Suprapubic skin (tissue), 4 donors: ENCODE results near the gene CRTC3. TPM values are rescaled to one million over a fixed set of nuclear protein-coding genes. Genes with fewer than 3 reads are reported as not detected.

Experiments used
- DNase-seq, 2 donors: peaks; one replicate each; pipeline ENCODE4 v3.0.0-alpha.2; 2019; ENCODE audit warnings: low spot score in 2 of 2
- H3K27ac ChIP-seq: fragments of 200-600 bp; sonication (generic); one replicate; pipeline ENCODE4 v1.5.1; 2019
- H3K27me3 ChIP-seq: fragments of 200-600 bp; sonication (generic); one replicate; pipeline ENCODE4 v1.5.1; 2019
- H3K36me3 ChIP-seq: fragments of 200-600 bp; sonication (generic); one replicate; pipeline ENCODE4 v1.5.1; 2019
- H3K4me1 ChIP-seq: fragments of 200-600 bp; sonication (generic); one replicate; pipeline ENCODE4 v1.5.1; 2019
- H3K4me3 ChIP-seq: fragments of 200-600 bp; sonication (generic); one replicate; pipeline ENCODE4 v1.5.1; 2019; ENCODE audit warnings: mild to moderate bottlenecking
- H3K9me3 ChIP-seq: fragments of 200-600 bp; sonication (generic); one replicate; pipeline ENCODE4 v1.5.1; 2019
- EP300 ChIP-seq: sonication (generic); formaldehyde crosslinking; IDR thresholded peaks from one replicate; pipeline ENCODE4 v1.6.1; 2017; ENCODE audit warnings: antibody characterized with exemption
- POLR2A ChIP-seq, 2 donors: fragments of 450-650 bp; IDR thresholded peaks; one replicate each; pipeline ENCODE4 v1.6.1; 2017; ENCODE audit warnings: antibody characterized with exemption in 2 of 2, mild to moderate bottlenecking in 2 of 2, moderate library complexity in 2 of 2
- POLR2AphosphoS5 ChIP-seq, 3 donors: sonication (generic); formaldehyde crosslinking; IDR thresholded peaks; one replicate each; pipeline ENCODE4 v1.6.1; 2017; ENCODE audit warnings: antibody characterized with exemption in 3 of 3
- WGBS: methylation state at CpG from one replicate; pipeline ENCODE4 v1.1.5; 2018; 5-methylcytosine and 5-hydroxymethylcytosine counted together
- total RNA-seq, 4 donors: library from RNA; depleted of rRNA; stranded (reverse); fragments of >200 nt; gene quantifications; one replicate each; pipeline ENCODE4 v1.1.0, GENCODE V29; 2016
- TF ChIP-seq, protein P1 (sequence below), 2 donors: fragments of 200-600 bp in 1 of 2; fragments of 450-650 bp in 1 of 2; sonication (generic) in 1 of 2; IDR thresholded peaks; one replicate each; pipeline ENCODE4 v1.5.1; 2016 to 2019; ENCODE audit warnings: antibody characterized with exemption in 2 of 2, mild to moderate bottlenecking in 1 of 2, moderate library complexity in 1 of 2

Gene CRTC3
- total RNA-seq, 4 donors from 2014 or later: 23.6 to 50.4 (median 33.4) TPM

DNA sequence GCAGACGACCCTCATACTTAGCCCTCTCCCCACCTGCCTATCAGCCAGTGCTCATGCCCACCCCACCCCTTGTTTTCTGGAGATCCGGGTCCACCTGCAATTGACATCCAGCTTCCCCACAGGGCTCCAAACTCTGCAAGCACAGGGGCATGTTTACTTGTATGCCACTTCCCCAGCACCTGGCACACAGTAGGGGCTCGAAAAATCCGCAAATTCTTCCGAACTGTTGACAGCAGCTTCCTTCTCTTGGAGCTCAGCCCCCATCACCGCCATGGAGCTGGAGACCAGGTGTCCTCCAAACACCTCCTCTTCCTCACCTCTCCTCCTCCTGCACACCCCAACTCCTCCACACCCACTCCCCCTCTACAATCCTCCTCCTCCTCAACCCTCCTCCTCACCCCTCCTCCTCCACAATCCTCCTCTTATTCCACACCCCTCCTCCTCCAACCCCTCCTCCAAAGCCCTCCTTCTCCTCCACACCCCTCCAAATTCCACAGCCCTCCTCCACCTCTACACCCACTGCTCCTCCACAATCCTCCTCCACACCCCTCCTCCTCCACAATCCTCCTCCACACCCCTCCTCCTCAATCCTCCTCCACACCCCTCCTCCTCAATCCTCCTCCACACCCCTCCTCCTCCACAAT, 117.1 kb downstream of the CRTC3 start:
- Histone ChIP-seq H3K27ac (no peak overlapping the region), H3K9me3 (no peaks in the 10 kb centered on the region), H3K27me3 (no peaks in the 10 kb centered on the region), H3K4me3 (no peak overlapping the region), H3K4me1 (peaks cover 10% of the 10 kb centered on the region), H3K36me3 (peaks cover 21% of the 10 kb centered on the region)
- TF ChIP-seq, protein P1, sequence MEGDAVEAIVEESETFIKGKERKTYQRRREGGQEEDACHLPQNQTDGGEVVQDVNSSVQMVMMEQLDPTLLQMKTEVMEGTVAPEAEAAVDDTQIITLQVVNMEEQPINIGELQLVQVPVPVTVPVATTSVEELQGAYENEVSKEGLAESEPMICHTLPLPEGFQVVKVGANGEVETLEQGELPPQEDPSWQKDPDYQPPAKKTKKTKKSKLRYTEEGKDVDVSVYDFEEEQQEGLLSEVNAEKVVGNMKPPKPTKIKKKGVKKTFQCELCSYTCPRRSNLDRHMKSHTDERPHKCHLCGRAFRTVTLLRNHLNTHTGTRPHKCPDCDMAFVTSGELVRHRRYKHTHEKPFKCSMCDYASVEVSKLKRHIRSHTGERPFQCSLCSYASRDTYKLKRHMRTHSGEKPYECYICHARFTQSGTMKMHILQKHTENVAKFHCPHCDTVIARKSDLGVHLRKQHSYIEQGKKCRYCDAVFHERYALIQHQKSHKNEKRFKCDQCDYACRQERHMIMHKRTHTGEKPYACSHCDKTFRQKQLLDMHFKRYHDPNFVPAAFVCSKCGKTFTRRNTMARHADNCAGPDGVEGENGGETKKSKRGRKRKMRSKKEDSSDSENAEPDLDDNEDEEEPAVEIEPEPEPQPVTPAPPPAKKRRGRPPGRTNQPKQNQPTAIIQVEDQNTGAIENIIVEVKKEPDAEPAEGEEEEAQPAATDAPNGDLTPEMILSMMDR (IDR thresholded peaks at IDR 0.05): no peak
- TF ChIP-seq POLR2AphosphoS5 (IDR thresholded peaks at IDR 0.05) (no peak), POLR2A (IDR thresholded peaks at IDR 0.05) (no peak)
- WGBS: 64% methylated on average over 6 of the region's 6 CpGs
- no peak for DNase-seq

DNA sequence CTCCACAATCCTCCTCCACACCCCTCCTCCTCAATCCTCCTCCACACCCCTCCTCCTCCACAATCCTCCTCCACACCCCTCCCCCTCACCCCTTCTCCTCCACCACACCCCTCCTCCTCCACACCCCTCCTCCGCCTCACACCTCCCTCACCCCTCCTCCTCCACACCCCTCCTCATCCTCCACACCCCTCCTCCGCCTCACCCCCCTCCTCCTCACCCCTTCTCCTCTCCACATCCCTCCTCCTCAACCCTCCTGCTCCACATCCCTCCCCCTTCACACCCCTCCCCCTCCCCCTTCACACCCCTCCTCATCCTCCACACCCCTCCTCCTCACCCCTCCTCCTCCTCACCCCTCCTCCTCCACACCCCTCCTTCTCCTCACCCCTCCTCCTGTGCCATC, 117.6 kb downstream of the CRTC3 start:
- Histone ChIP-seq H3K27ac (no peak overlapping the region), H3K9me3 (no peaks in the 10 kb centered on the region), H3K4me1 (peaks cover 10% of the 10 kb centered on the region), H3K4me3 (no peak overlapping the region), H3K27me3 (no peaks in the 10 kb centered on the region), H3K36me3 (peaks cover 15% of the 10 kb centered on the region)
- no CpG with 5 or more reads among the region's 2 CpGs for WGBS
- TF ChIP-seq POLR2AphosphoS5 (IDR thresholded peaks at IDR 0.05) (no peak), EP300 (no peak), POLR2A (IDR thresholded peaks at IDR 0.05) (no peak)
- TF ChIP-seq, protein P1 (IDR thresholded peaks at IDR 0.05): no peak
- no peak for DNase-seq

DNA sequence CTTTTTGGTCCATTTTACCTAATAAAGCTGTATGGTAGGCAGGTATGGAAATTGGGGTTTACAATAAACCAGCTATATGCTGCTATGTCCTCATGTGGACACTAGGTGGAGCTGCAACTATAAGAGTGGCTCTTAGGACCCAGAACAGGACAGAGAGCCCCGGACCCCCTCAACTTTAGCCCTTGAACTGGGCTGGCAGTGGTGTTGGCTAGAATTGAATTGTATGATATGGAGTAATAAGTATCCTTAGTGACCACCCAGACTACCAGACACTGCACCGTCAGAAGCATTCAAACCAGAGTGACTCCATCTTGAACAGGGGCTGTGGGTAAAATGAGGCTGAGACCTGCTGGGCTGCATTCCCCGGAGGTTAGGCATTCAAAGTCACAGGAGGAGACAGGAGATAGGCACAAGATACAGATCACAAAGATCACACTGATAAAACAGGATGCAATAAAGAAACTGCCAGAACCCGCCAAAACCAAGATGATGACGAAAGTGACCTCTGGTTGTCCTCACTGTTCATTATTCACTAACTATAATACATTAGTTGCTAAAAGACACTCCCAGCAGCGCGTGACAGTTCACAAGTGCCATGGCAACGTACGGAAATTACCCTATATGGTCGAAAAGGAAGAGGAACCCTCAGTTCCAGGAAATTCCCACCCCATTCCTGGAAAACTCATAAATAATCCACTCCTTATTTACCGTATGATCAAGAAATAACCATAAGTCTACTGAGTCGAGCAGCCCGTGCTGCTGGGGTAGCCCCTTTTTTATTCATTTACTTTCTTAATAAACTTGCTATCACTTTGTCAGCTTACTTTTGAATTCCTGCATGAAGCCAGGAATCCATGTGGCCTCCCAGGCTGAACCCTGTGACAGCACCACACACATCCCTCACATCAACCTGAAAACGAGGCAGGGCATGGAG, 118.7 kb downstream of the CRTC3 start:
- Histone ChIP-seq H3K27ac (peak overlapping the region; percentile 62), H3K4me3 (no peak overlapping the region)

DNA sequence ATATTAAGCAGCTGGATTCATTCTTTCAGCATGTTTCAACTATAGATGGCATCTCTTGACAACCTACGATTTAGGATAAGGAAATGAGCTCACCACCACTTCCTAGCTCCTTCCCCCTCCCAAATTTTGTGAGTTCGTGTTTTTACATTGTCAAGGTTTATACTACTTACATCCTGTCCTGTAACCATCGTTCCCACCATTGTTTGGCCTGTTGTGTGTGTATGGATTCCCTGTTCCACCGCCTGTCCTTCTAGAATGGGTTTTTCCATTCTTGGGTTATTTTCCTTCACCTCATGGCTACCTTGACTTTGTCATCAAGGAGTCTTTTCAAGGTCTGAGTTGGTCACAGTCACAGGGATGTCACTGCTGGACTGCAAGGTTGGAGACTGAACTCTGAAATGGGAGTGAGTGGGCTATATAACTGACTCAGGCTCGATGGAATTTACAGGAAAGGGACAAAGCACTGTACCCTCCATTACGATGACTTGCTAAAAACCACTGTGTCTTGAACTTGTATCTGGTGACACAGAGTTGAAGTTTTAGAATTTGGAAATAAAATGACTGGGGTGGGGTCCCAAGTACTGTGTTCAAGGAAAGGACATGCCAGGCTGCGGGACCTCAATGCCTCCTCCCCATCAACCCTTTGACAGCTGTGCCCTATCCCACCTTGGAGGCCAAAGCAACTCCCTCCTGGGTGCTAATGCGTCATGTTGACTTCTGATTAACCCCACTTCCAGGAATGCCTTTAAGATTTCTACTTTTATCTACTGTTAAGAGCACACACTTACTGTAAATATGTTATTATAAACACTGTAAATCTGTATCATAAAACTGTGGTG, 120.6 kb downstream of the CRTC3 start:
- Histone ChIP-seq H3K9me3 (no peaks in the 10 kb centered on the region), H3K4me3 (no peak overlapping the region), H3K36me3 (no peaks in the 10 kb centered on the region), H3K27ac (no peak overlapping the region), H3K27me3 (no peaks in the 10 kb centered on the region), H3K4me1 (peaks cover 17% of the 10 kb centered on the region)
- no peak for DNase-seq
- no peak for TF ChIP-seq POLR2AphosphoS5 (IDR thresholded peaks at IDR 0.05)
- TF ChIP-seq, protein P1 (IDR thresholded peaks at IDR 0.05): no peak
- no peak for TF ChIP-seq EP300
- TF ChIP-seq POLR2A (IDR thresholded peaks at IDR 0.05): no peak
- 69% methylated on average over 8 of the region's 8 CpGs for WGBS

More for the DNA sequence above, 118.7 kb downstream of the CRTC3 start:
- WGBS: 6% methylated on average over 14 of the region's 14 CpGs
- no peaks in the 10 kb centered on the region for H3K27me3 ChIP-seq
- peaks cover 10% of the 10 kb centered on the region for H3K4me1 ChIP-seq
- peaks cover 5% of the 10 kb centered on the region for H3K36me3 ChIP-seq
- no peaks in the 10 kb centered on the region for H3K9me3 ChIP-seq
- TF ChIP-seq POLR2A (IDR thresholded peaks at IDR 0.05): no peak
- TF ChIP-seq, protein P1 (IDR thresholded peaks at IDR 0.05): peak; percentile 77 to 87
- no peak for TF ChIP-seq EP300
- TF ChIP-seq POLR2AphosphoS5 (IDR thresholded peaks at IDR 0.05): peak in 2 of 3 donors; percentile 23 to 81
- DNase-seq: peak; percentile 89 to 93
